ENCODE results near the gene TMEM229B.

GRCh38 chr14:67497216-67497615, 8.7 kb upstream of the TMEM229B start:
- no peak for TF ChIP-seq CTCF (IDR thresholded peaks at IDR 0.05; ENCODE audit: insufficient read depth, low read depth, low read length)
- no peak for TF ChIP-seq EZH2 (IDR thresholded peaks at IDR 0.05; ENCODE audit: insufficient read depth, low read length)
